GM19463 (cell line): ENCODE measurements around the gene AMY1B.
"Not testable (repeated sequence)": the region's sequence is repeated elsewhere in the genome, so short reads cannot be mapped to it uniquely, and the experiment has no call there.

Experiments used
- ATAC-seq: cut with Tn5 transposase; IDR thresholded peaks from one replicate; pipeline ENCODE4 v1.9.1; 2021; ENCODE audit warnings: mild to moderate bottlenecking, moderate library complexity; ENCODE audit not compliant: unreplicated experiment

Gene AMY1B

DNA sequence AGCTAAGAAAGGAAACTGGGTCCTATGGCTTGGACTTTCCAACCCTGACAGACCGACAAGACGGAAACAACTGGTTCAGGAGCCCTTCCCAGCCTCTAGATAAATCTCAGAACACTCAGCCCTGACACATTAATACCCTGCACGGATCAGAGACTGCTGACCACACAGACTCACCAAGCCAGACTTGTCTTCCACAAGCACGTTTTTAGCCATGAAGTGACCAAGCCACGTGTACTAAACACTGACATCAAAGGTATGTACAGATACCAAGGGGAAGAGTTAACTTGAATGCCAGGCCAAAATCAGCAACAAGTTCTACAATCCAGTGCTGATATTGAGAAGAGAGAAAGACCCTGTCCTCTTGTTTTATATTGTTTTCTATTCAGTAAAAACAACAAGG lies at the start of gene AMY1B:
Gene AMY1B, minus strand, starts transcription at position 101 of the 400 bp plus-strand sequence. CDS start 571 bp downstream, outside the sequence.
- ATAC-seq: not testable (repeated sequence)

- ATAC-seq: not testable (repeated sequence)
These were observed 49.0 kb upstream of the AMY1B start for GRCh38 chr1:103745040-103745439.

DNA sequence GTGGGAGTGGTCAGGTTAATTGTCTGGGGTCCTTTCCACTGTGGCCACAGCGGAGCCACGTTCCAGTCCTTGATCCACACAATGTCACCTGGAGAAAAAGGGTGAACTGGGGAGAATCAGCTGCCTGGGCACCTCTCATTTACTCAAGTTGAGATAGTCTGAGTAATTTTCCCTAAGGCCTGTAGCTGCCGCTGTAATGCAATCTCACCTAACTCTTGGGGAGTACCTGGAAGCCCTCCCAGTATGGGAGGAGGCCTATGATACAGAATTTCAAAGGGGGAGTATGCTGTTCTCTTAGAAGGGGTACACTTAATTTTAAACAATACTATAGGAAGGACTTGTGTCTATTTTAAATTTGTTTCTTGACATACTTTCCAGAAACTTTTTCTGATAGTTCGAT lies 48.4 kb upstream of the AMY1B start:
- not testable (repeated sequence) for ATAC-seq

GRCh38 chr1:103738031-103738430 lies 42.0 kb upstream of the AMY1B start:
- not testable (repeated sequence) for ATAC-seq

DNA sequence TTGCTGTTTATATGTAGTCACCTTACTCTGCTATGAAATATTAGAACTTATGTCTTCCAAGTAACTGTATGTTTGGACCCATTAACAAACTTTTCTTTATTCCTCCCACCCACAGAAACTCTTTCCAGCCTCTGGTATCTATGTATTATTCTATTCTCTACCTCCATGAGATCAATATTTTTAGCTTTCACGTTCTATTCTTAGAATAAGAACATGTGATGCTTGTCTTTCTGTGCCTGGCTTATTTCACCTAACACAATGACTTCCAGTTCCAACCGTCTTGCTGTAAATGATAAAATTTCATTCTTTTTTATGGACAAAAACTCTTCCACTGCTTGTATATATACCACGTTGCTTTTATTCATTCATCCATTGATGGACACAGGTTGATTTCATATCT lies 39.3 kb upstream of the AMY1B start:
- ATAC-seq: not testable (repeated sequence)

DNA sequence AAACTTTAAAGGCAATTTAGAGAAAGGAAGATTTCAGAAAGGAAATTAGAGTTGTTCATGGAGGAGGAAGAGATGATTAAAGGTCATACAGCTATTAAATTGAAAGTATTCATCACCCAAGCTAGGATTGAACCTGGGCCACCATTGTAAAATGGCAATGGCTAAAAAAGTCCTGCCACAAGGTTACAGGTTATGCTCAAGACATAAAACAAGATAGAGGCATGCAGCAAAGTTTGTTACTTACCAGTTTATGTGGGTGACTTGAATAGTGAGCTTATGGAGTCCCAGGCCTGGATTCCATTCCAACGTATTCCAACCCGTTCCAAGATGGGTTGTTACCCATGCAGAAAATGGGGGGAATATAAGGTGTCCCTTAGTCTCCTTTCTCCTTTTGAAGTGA lies 25.5 kb upstream of the AMY1B start:
- not testable (repeated sequence) for ATAC-seq

DNA sequence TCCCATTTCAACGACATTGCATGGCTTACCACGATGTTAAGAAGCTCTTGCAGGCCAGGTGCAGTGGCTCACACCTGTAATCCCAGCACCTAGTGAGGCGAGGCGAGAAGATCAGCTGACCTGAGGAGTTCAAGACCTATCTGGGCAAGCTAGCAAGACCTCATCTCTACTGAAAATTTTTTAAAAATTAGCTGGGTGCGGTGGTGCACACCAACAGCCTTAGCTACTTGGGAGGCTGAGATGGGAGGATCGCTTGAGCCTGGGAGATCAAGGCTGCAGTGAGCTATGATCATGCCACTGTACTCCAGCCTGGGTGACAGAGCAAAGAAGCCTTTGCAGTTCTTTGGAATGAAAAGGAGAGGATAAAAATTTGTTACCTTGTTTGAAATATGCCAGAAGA lies 21.4 kb upstream of the AMY1B start:
- not testable (repeated sequence) for ATAC-seq

GRCh38 chr1:103710381-103710780 lies 14.4 kb upstream of the AMY1B start:
- not testable (repeated sequence) for ATAC-seq

- ATAC-seq: not testable (repeated sequence)
These were observed 11.7 kb upstream of the AMY1B start for GRCh38 chr1:103707670-103708069.

DNA sequence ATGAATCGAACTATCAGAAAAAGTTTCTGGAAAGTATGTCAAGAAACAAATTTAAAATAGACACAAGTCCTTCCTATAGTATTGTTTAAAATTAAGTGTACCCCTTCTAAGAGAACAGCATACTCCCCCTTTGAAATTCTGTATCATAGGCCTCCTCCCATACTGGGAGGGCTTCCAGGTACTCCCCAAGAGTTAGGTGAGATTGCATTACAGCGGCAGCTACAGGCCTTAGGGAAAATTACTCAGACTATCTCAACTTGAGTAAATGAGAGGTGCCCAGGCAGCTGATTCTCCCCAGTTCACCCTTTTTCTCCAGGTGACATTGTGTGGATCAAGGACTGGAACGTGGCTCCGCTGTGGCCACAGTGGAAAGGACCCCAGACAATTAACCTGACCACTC lies 5.2 kb upstream of the AMY1B start:
- ATAC-seq: not testable (repeated sequence)

DNA sequence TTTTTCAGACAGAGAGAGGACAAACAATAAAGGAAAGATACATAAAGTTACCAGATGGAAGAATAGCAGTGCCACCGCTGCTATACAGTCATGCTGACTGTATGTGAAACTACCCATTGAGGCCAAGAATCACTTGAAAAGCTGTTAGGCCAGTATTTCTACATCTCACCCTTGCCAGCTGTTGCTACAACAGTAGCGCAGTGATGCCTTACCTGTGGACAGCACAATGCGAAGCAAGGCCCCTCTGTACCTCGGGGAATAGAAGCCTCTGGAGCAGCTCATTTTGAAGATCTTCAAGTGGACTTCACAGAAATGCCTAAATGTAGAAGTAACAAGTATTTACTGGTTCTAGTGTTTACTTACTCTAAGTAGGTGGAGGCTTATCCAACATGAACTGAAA lies 4.7 kb upstream of the AMY1B start:
- ATAC-seq: not testable (repeated sequence)

DNA sequence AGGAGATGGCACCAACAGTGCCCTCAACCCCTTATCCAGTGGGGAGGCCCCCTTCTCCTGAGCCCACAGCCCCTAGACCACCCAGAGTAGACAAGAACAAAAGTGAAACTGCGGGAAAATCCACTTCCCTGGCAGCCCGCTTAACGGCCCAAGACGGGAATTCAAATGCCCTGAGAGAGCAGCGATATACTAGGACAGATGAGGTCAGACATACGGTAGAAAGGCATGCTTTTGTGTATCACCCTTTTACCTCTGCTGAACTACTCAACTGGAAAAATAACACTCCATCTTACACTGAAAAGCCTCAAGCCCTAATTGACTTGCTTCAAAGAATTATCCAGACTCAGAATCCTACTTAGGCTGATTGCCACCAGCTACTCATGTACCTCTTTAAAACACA lies 1.4 kb upstream of the AMY1B start:
- ATAC-seq: not testable (repeated sequence)

GRCh38 chr1:103676335-103676734 lies 19.7 kb downstream of the AMY1B start:
- ATAC-seq: not testable (repeated sequence)

DNA sequence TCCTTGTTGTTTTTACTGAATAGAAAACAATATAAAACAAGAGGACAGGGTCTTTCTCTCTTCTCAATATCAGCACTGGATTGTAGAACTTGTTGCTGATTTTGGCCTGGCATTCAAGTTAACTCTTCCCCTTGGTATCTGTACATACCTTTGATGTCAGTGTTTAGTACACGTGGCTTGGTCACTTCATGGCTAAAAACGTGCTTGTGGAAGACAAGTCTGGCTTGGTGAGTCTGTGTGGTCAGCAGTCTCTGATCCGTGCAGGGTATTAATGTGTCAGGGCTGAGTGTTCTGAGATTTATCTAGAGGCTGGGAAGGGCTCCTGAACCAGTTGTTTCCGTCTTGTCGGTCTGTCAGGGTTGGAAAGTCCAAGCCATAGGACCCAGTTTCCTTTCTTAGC lies 40.5 kb downstream of the AMY1B start, which contains the start of gene AMY1A:
Gene AMY1A, plus strand, starts transcription at position 301 of the 400 bp plus-strand sequence. CDS start 571 bp downstream, outside the sequence.
- ATAC-seq: not testable (repeated sequence)

- ATAC-seq: not testable (repeated sequence)
These were observed 41.9 kb downstream of the AMY1B start for GRCh38 chr1:103654133-103654532.

GRCh38 chr1:103650889-103651288 lies 45.1 kb downstream of the AMY1B start:
- not testable (repeated sequence) for ATAC-seq

GRCh38 chr1:103650305-103650704 lies 45.7 kb downstream of the AMY1B start:
- not testable (repeated sequence) for ATAC-seq

DNA sequence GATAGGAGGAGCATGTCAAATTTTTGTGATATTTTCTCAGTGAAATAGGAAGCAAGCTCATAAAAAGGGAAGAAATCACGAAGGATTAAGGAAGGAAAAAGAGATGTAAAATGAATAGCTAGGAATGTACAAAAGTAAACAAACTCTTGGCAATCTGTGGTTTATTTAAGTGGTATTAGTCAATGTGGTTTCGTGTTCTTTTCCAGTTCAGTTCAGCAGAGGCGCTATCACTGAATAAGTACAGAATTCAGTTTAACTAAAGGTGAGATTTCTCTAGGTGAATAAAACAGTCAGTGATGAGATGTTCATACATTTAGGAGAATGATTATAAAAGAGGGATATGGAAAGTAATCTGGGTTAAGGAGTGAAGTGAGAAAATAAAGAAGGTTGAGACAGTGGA lies 52.1 kb downstream of the AMY1B start:
- ATAC-seq: not testable (repeated sequence)

DNA sequence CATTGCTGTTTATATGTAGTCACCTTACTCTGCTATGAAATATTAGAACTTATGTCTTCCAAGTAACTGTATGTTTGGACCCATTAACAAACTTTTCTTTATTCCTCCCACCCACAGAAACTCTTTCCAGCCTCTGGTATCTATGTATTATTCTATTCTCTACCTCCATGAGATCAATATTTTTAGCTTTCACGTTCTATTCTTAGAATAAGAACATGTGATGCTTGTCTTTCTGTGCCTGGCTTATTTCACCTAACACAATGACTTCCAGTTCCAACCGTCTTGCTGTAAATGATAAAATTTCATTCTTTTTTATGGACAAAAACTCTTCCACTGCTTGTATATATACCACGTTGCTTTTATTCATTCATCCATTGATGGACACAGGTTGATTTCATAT lies 54.8 kb downstream of the AMY1B start:
- not testable (repeated sequence) for ATAC-seq
